Hematopoietic multipotent progenitor cell treated with erythropoietin and hydrocortisone succinate and interleukin-3 and kit ligand, for 6 days (in vitro differentiated cells): Measurements from ENCODE around the gene WBP2NL.

Source experiments
- DNase-seq: peaks from one replicate; pipeline ENCODE4 v3.0.0-alpha.2; 2015

Gene WBP2NL

DNA sequence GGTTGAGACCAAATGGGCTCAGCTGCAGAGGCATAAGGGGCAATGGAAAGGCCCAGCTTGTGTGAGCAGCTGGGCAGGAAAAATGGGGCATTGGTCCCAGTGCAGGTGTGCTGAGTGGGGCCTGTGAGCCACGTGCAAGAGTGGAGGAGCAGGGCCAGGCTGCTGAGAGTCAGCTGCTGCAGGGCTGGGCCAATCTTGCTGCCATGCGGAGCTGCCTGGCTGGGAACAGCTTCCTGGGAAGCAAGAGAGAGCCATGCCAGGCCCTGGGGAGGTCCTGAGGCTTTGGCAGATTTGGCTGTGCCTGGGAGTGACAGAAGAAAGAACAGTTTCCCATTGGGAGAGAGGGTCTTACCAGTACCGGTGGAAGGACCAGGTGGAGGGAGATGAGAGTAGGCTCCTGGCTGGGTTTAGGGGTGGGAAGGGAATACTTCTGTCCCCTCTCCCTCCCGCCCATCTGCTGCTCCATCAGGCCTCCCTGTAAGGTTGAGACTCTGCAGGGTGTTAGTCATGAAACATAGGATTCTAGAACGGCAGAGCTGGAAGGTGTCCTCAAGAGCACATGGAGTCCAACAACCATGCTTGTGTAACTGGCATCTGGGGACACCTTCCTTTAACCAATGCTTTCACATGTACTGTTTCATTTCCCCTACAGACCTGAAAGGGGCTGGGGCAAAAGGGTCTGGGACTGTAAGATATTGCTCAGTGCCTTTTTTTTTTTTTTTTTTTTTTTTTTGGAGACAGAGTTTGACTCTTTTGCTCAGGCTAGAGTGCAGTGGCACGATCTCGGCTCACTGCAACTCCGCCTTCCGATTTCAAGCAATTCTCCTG, 19.0 kb upstream of the WBP2NL start:
- no peak for DNase-seq

DNA sequence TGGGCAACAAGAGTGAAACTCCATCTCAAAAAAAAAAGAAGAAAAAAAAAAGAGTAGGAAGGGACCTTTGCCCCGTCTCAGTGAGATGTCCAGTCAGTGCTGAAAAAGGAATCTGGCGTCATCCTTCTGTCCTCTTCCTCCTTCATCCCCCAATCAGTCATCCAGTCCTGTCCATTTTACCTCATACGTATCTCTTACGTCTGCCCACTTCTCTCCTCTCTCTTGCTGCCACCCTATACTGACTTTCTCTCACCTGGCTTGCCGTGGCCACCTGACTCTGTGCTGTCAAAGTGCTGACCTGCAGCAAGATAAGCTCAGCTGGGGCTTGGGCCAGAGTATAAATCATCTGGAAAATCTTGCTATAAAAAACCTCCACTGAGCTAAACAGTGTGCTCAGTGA, 15.7 kb upstream of the WBP2NL start:
- DNase-seq = no peak

- no peak for DNase-seq
Observed at GRCh38 chr22:41983513-41984405, 14.8 kb upstream of the WBP2NL start.

GRCh38 chr22:41987276-41987675, 11.3 kb upstream of the WBP2NL start:
- DNase-seq = no peak

DNA sequence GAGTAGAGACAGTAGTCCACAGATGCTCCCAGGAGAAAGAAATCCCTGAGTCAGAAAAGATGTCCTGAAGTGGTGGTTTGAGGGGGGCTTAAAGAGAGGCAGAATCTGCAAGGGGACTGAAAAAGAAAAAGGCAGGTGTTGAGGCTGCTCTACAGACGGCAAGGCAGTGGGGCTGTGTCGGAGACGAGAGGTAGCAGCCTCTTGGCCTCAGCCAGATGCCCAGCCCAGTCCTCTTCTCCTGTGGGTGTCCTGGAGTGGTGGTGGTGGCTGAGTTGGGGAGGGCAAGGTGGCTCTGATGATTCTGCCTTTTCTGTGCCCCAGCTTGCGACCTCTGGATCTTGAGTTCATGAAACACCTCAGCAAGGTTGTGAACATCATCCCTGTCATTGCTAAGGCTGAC, 9.3 kb upstream of the WBP2NL start:
- no peak for DNase-seq

DNA sequence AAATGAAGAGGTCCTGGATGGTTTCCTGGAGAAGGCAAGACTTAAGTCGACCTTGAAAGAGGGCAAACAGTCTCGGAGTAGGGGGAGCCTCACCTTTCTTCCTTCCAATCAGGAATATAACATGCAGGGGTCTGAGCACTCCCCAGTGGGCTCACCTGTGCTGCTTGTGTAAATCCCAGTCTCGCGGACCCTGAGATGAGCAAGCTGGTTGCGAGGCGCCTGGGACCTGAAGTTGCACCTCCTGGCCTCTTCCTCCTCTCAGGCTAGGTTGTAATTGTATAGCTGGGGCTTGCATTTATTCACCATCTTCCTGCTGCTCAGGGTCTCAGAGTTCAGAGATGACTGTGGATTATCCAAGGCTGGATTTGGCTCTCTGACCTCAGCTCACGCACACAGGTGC, 7.5 kb upstream of the WBP2NL start:
- no peak for DNase-seq

DNA sequence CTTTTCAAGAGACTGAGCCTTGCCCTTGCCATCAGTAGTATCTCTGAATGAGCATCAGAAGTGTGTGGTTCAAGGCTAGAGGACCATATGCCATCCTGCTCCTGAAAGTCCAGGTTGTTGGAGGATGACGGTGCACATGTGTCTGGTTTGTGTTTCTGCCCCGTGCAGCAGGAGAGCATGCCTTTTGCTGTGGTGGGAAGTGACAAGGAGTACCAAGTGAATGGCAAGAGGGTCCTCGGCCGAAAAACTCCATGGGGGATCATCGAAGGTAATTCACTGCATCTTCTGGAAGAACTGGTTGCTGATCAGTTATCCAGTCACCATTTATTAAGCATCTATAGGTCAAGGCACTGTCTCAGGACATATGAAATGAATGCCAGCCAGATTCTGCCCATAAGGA, 6.1 kb upstream of the WBP2NL start:
- no peak for DNase-seq

GRCh38 chr22:41995211-41995610, 3.4 kb upstream of the WBP2NL start:
- DNase-seq = no peak

GRCh38 chr22:41996826-41997225, 1.8 kb upstream of the WBP2NL start:
- DNase-seq = no peak

DNA sequence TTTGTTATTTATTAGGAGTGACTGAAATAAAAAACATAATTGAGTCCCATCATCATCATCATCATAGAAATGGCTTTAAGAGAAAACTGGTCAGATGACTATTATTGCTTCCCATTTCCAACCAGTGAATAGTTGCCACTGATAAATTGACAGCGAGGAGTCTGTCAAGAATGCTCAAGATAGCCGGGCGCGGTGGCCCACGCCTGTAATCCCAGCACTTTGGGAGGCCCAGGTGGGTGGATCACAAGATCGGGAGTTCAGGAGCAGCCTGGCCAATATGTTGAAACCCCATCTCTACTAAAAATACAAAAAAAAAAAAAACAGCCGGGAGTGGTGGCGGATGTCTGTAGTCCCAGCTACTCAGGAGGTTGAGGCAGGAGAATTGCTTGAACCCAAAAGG, 1.9 kb downstream of the WBP2NL start:
- DNase-seq = no peak

DNA sequence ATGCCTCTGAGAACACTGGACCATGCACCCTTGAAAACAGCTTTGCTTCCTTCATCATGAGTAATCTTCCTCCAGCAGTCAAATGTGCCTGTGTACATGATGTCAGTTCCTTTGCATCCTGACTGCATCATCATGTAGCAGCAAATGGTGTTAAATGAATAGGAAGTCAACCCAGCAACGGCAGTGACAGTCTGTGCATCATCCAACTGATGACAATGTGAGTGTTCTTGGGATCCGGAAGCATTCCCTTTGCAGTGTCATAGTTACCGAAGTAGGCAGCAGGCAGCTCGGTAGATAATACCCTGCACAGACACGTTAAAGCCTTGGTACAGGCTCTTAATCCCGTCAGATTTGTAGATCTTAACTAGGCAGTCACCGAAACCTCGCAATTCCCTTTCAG, 2.5 kb downstream of the WBP2NL start:
- no peak for DNase-seq

- no peak for DNase-seq
Observed at GRCh38 chr22:42001706-42002105, 3.1 kb downstream of the WBP2NL start.

DNA sequence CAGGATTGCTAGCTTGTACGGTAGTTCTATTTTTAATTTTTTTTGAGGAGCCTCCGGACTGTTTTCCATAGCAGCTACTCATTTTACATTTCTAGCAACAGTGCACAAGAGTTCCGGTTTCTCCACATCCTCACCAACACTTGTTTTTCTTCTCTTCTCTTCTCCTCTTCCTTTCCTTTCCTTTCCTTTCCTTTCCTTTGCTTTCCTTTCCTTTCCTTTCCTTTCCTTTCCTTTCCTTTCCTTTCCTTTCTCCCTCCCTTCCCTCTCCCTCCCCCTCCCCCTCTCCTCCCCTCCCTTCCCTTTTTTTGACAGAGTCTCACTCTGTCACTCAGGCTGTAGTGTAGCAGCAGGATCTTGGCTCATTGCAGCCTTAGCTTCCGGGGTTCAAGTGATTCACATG, 9.3 kb downstream of the WBP2NL start:
- DNase-seq = no peak

- DNase-seq = no peak
Observed at GRCh38 chr22:42010778-42011177, 12.2 kb downstream of the WBP2NL start.

GRCh38 chr22:42013385-42013784, 14.8 kb downstream of the WBP2NL start:
- no peak for DNase-seq

GRCh38 chr22:42016111-42016510, 17.5 kb downstream of the WBP2NL start:
- no peak for DNase-seq

DNA sequence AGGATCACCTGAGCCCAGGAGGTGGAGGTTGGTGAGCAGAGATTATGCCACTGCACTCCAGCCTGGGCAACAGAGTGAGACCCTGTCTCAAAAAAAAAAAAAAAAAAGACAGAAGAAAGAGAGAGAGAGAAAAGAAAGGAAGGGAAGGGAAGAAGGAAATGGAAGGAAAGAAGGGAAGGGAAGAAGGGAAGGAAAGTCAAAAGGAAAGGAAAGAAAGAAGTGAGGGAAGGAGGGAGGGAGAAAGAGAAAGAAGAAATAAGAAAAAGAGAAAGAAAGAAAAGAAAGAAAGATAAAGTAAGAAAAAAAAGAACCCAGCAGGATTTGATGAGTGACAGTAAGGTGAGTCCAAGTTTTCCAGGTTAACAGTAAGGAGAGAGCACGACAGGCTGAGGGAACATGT, 19.6 kb downstream of the WBP2NL start:
- DNase-seq = no peak

DNA sequence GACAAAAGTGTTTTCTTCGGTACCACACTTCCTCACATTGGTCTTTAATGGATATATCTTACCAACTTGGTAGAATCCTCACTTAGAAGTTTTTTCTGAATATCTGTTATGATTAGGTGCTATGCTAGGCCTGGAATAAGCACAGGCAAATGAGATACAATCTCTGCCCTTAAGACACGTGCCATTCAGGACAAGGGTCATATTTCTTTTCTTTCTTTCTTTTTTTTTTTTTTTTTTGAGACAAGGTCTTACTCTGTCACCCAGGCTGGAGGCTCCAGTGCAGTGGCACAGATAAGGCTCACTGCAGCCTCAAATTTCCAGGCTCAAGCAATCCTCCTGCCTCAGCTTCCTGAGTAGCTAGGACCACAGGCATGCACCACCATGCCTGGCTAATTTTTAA, 23.0 kb downstream of the WBP2NL start:
- no peak for DNase-seq

DNA sequence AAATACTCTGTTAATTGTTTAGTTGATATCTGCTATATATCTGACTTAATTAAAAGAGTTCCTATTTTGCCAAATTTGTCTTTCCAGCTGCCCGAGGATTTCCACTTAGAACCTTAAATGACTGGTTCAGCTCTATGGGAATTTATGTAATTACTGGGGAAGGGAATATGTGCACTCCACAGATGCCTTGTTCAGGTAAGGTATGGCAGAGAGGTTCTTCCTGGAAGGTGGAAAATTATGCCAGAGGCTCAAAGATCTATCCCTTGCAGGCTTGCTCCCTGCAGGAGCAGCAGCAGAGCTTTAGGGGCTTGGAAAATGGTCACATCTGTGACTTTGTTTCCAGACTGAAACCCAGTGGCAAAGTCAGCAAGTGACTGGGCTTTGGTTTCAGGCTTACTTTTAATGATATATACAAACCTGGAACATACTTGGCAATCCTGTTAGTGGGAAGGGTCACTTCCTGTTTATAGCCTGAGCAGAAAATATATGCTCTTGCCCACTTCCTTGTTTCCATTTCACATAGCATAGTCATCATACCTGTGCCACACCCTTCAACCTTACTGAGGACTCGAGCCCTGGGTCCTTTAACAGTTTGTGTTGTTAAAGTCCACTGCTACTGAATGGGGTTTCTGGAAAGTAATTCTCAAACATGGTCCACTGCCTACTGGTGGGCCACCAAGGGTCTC, 23.7 kb downstream of the WBP2NL start:
- DNase-seq = peak; percentile 8

GRCh38 chr22:42025421-42025820, 26.8 kb downstream of the WBP2NL start:
- no peak for DNase-seq

GRCh38 chr22:42026705-42027104, 28.1 kb downstream of the WBP2NL start:
- no peak for DNase-seq

DNA sequence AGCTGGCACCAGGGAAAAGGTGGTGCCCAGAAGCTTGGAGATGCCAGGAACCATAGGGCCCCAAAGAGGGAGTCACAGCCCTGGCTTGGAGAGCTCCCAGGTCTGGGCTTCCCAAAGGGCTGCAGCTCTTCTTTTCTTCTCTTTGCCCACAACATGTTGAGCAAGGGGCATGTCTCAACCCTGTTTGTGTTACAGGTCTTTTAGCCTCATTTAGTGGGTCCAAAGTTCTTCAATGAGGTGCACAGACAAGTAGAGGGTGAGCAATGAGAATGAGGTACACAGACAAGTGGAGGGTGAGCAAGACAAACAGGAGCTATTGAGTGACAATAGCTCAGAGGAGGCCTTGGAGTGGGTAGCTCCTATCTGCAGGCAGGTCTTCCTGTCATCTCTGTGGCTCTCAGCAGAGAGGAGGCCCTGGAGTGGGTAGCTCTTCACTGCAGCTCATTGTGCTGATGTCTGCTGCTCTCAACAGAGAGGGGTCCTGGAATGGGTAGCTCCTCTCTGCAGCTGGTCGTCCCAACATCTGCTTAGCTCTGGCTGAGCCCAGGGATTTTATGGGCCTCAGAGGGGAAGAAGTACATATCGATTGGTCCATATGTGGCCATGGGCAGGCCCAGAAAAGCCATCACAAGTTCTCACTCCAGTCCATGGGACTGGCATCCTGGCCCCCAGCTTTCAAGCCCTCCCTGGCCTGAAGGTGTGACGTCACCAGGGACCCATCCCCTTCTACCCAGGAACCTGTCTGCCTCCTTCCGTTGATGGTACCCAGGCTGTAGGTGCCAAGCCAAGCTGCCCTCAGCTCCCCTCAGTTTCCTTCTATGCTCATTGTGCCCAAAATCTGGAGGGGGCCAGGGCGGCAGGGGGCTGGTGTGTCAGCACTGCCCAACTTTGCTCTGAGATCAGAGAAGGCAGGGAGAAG, 34.9 kb downstream of the WBP2NL start:
- no peak for DNase-seq
